Spinal cord (tissue), 10 donors: ENCODE measurements around the gene OSTN. TPM values are rescaled to one million over a fixed set of nuclear protein-coding genes. Genes with fewer than 3 reads are reported as not detected.
A peak's percentile ranks its signal among the peaks of the same experiment; 100 is the strongest.

Source experiments
- DNase-seq, 6 donors: peaks; one replicate each; pipeline versions ENCODE4 v3.0.0 to v3.0.0-alpha.2; 2013 to 2015; ENCODE audit warnings: low spot score in 6 of 6, low read depth in 4 of 6
- H3K27ac ChIP-seq: one replicate; pipeline ENCODE4 v1.5.1; 2013; ENCODE audit warnings: low read depth, low read length, control low read depth
- H3K27me3 ChIP-seq: one replicate; pipeline ENCODE4 v1.6.1; 2013; ENCODE audit warnings: low read length; ENCODE audit not compliant: control insufficient read depth, insufficient read depth
- H3K36me3 ChIP-seq: one replicate; pipeline ENCODE4 v1.6.1; 2013; ENCODE audit warnings: low read length; ENCODE audit not compliant: control insufficient read depth, insufficient read depth
- H3K4me1 ChIP-seq: one replicate; pipeline ENCODE4 v1.6.1; 2013; ENCODE audit warnings: low read length; ENCODE audit not compliant: control insufficient read depth, insufficient read depth
- H3K4me3 ChIP-seq: one replicate; pipeline ENCODE4 v1.5.1; 2013; ENCODE audit warnings: low read depth, low read length, control low read depth
- H3K9me3 ChIP-seq: one replicate; pipeline ENCODE4 v1.6.1; 2013; ENCODE audit warnings: low read length; ENCODE audit not compliant: control insufficient read depth, insufficient read depth
- WGBS: methylation state at CpG from one replicate; pipeline ENCODE4 v1.1.5; 2013; ENCODE audit warnings: missing lambda C conversion rate; ENCODE audit not compliant: insufficient coverage; 5-methylcytosine and 5-hydroxymethylcytosine counted together
- polyA plus RNA-seq, 2 donors: library from polyadenylated mRNA; unstranded; fragments of 120-200 nt; gene quantifications; one replicate each; pipeline ENCODE4 v1.2.1, GENCODE V29; 2013; ENCODE audit not compliant: insufficient read length in 2 of 2
- total RNA-seq, 2 donors: library from RNA; depleted of rRNA in 1 of 2; stranded (reverse); fragments of 120-200 nt in 1 of 2; fragments of >200 nt in 1 of 2; gene quantifications; one replicate each; pipeline versions ENCODE4 v1.2.3 to v1.2.4, GENCODE V29; 2013 to 2014
- donor health status: healthy.

The OSTN gene
- total and polyA plus RNA-seq, 4 donors, result 0.17 to 0.74 (median 0.53) TPM

- H3K4me1 ChIP-seq, result no peaks in the 10 kb centered on the region
- WGBS, result 93% methylated on average over 4 of the region's 5 CpGs
- no peaks in the 10 kb centered on the region for H3K27me3 ChIP-seq
- no peak overlapping the region for H3K27ac ChIP-seq
- no peaks in the 10 kb centered on the region for H3K36me3 ChIP-seq
- no peak for DNase-seq
- H3K9me3 ChIP-seq, result no peaks in the 10 kb centered on the region
- H3K4me3 ChIP-seq, result no peak overlapping the region
Observed at GRCh38 chr3:191220908-191221307, 21.9 kb downstream of the OSTN start.

- Histone ChIP-seq H3K4me3 (no peak overlapping the region), H3K27ac (no peak overlapping the region), H3K27me3 (no peaks in the 10 kb centered on the region), H3K36me3 (no peaks in the 10 kb centered on the region), H3K4me1 (no peaks in the 10 kb centered on the region), H3K9me3 (no peaks in the 10 kb centered on the region)
- DNase-seq, result no peak
- WGBS, result 100% methylated on average over 1 of the region's 1 CpG
Observed at GRCh38 chr3:191221638-191222037, 22.6 kb downstream of the OSTN start.

DNA sequence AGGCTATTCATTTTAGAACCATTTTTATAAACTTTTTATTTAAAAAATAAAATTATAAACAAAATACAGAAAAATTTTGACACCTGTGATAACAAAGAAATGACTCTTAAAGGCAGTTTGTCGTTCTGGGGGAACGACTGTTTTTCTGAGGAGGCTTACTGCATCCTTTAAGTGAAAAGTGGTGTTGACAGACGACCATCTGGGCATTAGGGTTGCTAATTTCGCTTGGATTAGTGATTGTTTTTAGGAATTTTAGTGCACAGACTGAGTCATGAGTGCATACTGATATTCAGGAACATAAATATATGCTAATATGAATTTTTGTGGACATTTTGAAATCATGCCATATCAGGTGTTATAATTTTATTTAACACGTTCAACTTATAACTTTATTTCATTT is 28.5 kb downstream of the OSTN start:
- no peak overlapping the region for H3K27ac ChIP-seq
- H3K36me3 ChIP-seq, result no peaks in the 10 kb centered on the region
- peak in 1 of 6 donors; percentile 50 for DNase-seq
- no peaks in the 10 kb centered on the region for H3K9me3 ChIP-seq
- H3K4me3 ChIP-seq, result no peak overlapping the region
- H3K4me1 ChIP-seq, result no peaks in the 10 kb centered on the region
- H3K27me3 ChIP-seq, result no peaks in the 10 kb centered on the region
- WGBS, result 87% methylated on average over 3 of the region's 5 CpGs

DNA sequence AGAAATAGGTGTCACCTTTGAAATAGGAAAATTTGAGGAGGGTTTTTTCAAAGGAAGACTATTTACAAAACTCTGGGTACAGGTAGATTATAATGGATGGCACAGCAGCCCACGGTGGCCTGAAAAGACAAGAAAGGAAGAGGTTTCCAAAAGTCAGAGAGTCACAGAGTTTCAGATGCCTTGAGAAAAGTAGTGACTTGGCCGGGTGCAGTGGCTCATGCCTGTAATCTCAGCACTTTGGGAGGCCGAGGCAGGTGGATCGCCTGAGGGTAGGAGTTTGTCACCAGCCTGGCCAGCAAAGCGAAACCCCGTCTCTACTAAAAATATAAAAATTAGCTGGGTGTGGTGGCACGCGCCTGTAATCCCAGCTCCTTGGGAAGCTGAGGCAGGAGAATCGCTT is 35.2 kb downstream of the OSTN start:
- Histone ChIP-seq H3K4me3 (no peak overlapping the region), H3K36me3 (no peaks in the 10 kb centered on the region), H3K9me3 (no peaks in the 10 kb centered on the region), H3K27me3 (no peaks in the 10 kb centered on the region), H3K4me1 (no peaks in the 10 kb centered on the region), H3K27ac (no peak overlapping the region)
- DNase-seq, result no peak
- 100% methylated on average over 4 of the region's 9 CpGs for WGBS

GRCh38 chr3:191235331-191236314 is 36.6 kb downstream of the OSTN start:
- WGBS, result 94% methylated on average over 2 of the region's 4 CpGs
- H3K4me3 ChIP-seq, result no peak overlapping the region
- no peak for DNase-seq
- no peaks in the 10 kb centered on the region for H3K36me3 ChIP-seq
- H3K9me3 ChIP-seq, result no peaks in the 10 kb centered on the region
- no peaks in the 10 kb centered on the region for H3K27me3 ChIP-seq
- H3K4me1 ChIP-seq, result no peaks in the 10 kb centered on the region
- H3K27ac ChIP-seq, result no peak overlapping the region

- Histone ChIP-seq H3K27me3 (no peaks in the 10 kb centered on the region), H3K27ac (no peak overlapping the region), H3K36me3 (no peaks in the 10 kb centered on the region), H3K4me1 (no peaks in the 10 kb centered on the region), H3K4me3 (no peak overlapping the region), H3K9me3 (no peaks in the 10 kb centered on the region)
- no peak for DNase-seq
- 80% methylated on average over 1 of the region's 3 CpGs for WGBS
Observed at GRCh38 chr3:191236646-191237045, 37.6 kb downstream of the OSTN start.

- WGBS, result 60% methylated on average over 2 of the region's 5 CpGs
- no peak overlapping the region for H3K27ac ChIP-seq
- H3K36me3 ChIP-seq, result no peaks in the 10 kb centered on the region
- H3K4me1 ChIP-seq, result no peaks in the 10 kb centered on the region
- H3K4me3 ChIP-seq, result no peak overlapping the region
- H3K27me3 ChIP-seq, result no peaks in the 10 kb centered on the region
- DNase-seq, result no peak
- H3K9me3 ChIP-seq, result no peaks in the 10 kb centered on the region
Observed at GRCh38 chr3:191237047-191237882, 38.2 kb downstream of the OSTN start.

- Histone ChIP-seq H3K27me3 (no peaks in the 10 kb centered on the region), H3K4me1 (no peaks in the 10 kb centered on the region), H3K9me3 (no peaks in the 10 kb centered on the region), H3K36me3 (no peaks in the 10 kb centered on the region), H3K27ac (no peak overlapping the region), H3K4me3 (no peak overlapping the region)
- DNase-seq, result no peak
- WGBS, result no CpG with 5 or more reads among the region's 4 CpGs
Observed at GRCh38 chr3:191238321-191238817, 39.3 kb downstream of the OSTN start.

DNA sequence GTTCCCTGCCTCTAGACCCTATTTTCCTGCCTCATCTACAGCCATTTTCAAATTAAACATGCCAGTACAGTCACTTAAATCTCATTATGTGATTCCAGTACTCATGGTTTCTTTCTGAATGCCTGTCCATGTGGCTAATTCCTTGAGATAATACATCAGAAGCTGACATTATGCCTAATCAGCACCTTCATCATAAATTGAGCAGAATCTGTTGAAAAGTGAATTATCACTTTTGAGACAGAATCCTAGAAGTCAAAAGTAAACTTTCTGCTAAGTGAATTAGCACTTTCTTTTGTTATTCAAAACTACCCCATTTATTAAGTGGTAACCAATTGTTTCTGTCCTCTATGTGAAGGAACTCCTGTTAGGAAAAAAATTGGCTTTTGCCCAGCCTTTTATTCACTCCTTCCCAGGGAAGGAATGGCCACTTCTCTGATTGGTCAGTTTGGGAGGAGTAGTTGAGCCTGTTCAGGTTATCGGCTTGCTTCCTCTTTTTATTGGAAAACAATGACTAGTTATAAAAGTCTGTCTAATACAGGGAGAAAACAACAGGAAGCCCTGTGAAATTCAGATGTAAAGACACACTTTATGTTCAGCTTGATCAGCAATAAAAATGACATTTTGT is 40.5 kb downstream of the OSTN start:
- Histone ChIP-seq H3K27me3 (no peaks in the 10 kb centered on the region), H3K36me3 (no peaks in the 10 kb centered on the region), H3K27ac (no peak overlapping the region), H3K9me3 (no peaks in the 10 kb centered on the region), H3K4me3 (no peak overlapping the region), H3K4me1 (no peaks in the 10 kb centered on the region)
- DNase-seq, result peak in 2 of 6 donors; percentile 5 to 27
- WGBS, result no CpG with 5 or more reads among the region's 1 CpG
